Embryonic facial prominence (tissue), 1 donor: ENCODE measurements around the gene NRG3.

Source experiments
- DNase-seq: peaks from one replicate; pipeline ENCODE4 v3.0.0-alpha.2; 2016; ENCODE audit errors: extremely low spot score

Gene NRG3

GRCh38 chr10:82390866-82391658 is 516.1 kb downstream of the NRG3 start:
- DNase-seq = no peak

- DNase-seq = no peak
Observed at GRCh38 chr10:82391971-82392370, 517.0 kb downstream of the NRG3 start.

- DNase-seq = no peak
Observed at GRCh38 chr10:82392533-82392932, 517.5 kb downstream of the NRG3 start.

- no peak for DNase-seq
Observed at GRCh38 chr10:82394122-82394521, 519.1 kb downstream of the NRG3 start.

GRCh38 chr10:82394987-82395386 is 520.0 kb downstream of the NRG3 start:
- no peak for DNase-seq

GRCh38 chr10:82396886-82397285 is 521.9 kb downstream of the NRG3 start:
- no peak for DNase-seq

- DNase-seq = no peak
Observed at GRCh38 chr10:82397854-82398253, 522.9 kb downstream of the NRG3 start.

GRCh38 chr10:82399850-82400249 is 524.9 kb downstream of the NRG3 start:
- no peak for DNase-seq

- no peak for DNase-seq
Observed at GRCh38 chr10:82400841-82401240, 525.8 kb downstream of the NRG3 start.

GRCh38 chr10:82402906-82403401 is 528.0 kb downstream of the NRG3 start:
- no peak for DNase-seq

- no peak for DNase-seq
Observed at GRCh38 chr10:82409671-82410070, 534.7 kb downstream of the NRG3 start.

GRCh38 chr10:82411416-82411815 is 536.4 kb downstream of the NRG3 start:
- no peak for DNase-seq

GRCh38 chr10:82420001-82420400 is 545.0 kb downstream of the NRG3 start:
- DNase-seq = no peak

GRCh38 chr10:82429302-82429701 is 554.3 kb downstream of the NRG3 start:
- DNase-seq = no peak

- no peak for DNase-seq
Observed at GRCh38 chr10:82438277-82438676, 563.3 kb downstream of the NRG3 start.

GRCh38 chr10:82440775-82441174 is 565.8 kb downstream of the NRG3 start:
- DNase-seq = no peak

- no peak for DNase-seq
Observed at GRCh38 chr10:82452046-82452445, 577.1 kb downstream of the NRG3 start.

- DNase-seq = no peak
Observed at GRCh38 chr10:82452676-82453075, 577.7 kb downstream of the NRG3 start.

- DNase-seq = no peak
Observed at GRCh38 chr10:82453678-82454293, 578.8 kb downstream of the NRG3 start.

GRCh38 chr10:82462910-82463551 is 588.0 kb downstream of the NRG3 start:
- DNase-seq = no peak

GRCh38 chr10:82463614-82464013 is 588.6 kb downstream of the NRG3 start:
- no peak for DNase-seq

GRCh38 chr10:82464191-82464818 is 589.3 kb downstream of the NRG3 start:
- DNase-seq = no peak
